Mesenchymal stem cell (in vitro differentiated cells and primary cell): Measurements from ENCODE around the gene DIS3L2.

Source experiments
- DNase-seq: peaks from one replicate; pipeline ENCODE4 v3.0.0-alpha.2; 2013
- H2AFZ ChIP-seq: one replicate; pipeline ENCODE4 v1.6.1; 2013; ENCODE audit warnings: low read depth, mild to moderate bottlenecking, control low read depth, inconsistent platforms, low read length, moderate library complexity
- H2AK5ac ChIP-seq: 2 replicates; pipeline ENCODE4 v1.6.1; 2013; ENCODE audit warnings: low read length, moderate library complexity, mild to moderate bottlenecking, inconsistent platforms; ENCODE audit not compliant: severe bottlenecking
- H2BK120ac ChIP-seq: one replicate; pipeline ENCODE4 v1.6.1; 2013; ENCODE audit warnings: low read depth, mild to moderate bottlenecking, inconsistent platforms, low read length, moderate library complexity
- H2BK12ac ChIP-seq, 2 experiments: one replicate each; pipeline ENCODE4 v1.6.1; 2013; ENCODE audit warnings: inconsistent platforms in 2 of 2, low read length in 2 of 2, mild to moderate bottlenecking in 2 of 2, moderate library complexity in 2 of 2, control low read depth in 1 of 2
- H2BK15ac ChIP-seq: one replicate; pipeline ENCODE4 v1.6.1; 2013; ENCODE audit warnings: mild to moderate bottlenecking, low read depth, inconsistent platforms; ENCODE audit not compliant: poor library complexity, severe bottlenecking
- H2BK5ac ChIP-seq: 2 replicates; pipeline ENCODE4 v1.6.1; 2013; ENCODE audit warnings: low read depth, mild to moderate bottlenecking, low read length, control low read depth, inconsistent platforms; ENCODE audit not compliant: poor library complexity, severe bottlenecking
- H3K14ac ChIP-seq, 2 experiments: one replicate each; pipeline ENCODE4 v1.6.1; 2013; ENCODE audit warnings: inconsistent platforms in 2 of 2, low read length in 2 of 2, control low read depth in 1 of 2, mild to moderate bottlenecking in 1 of 2, moderate library complexity in 1 of 2
- H3K18ac ChIP-seq, 2 experiments: one replicate each; pipeline ENCODE4 v1.6.1; 2013; ENCODE audit warnings: inconsistent platforms in 2 of 2, low read length in 2 of 2, control low read depth in 1 of 2, low read depth in 1 of 2, mild to moderate bottlenecking in 1 of 2
- H3K23ac ChIP-seq, 2 experiments: one replicate each; pipeline ENCODE4 v1.6.1; 2013; ENCODE audit warnings: inconsistent platforms in 2 of 2, low read length in 2 of 2, mild to moderate bottlenecking in 2 of 2, moderate library complexity in 2 of 2, control low read depth in 1 of 2
- H3K27ac ChIP-seq: 2 replicates; pipeline ENCODE4 v1.5.1; 2013; ENCODE audit warnings: mild to moderate bottlenecking, moderate library complexity, low read length, control low read depth, inconsistent platforms; ENCODE audit not compliant: poor library complexity, severe bottlenecking
- H3K27me3 ChIP-seq, 2 experiments: 2 replicates each; pipeline versions ENCODE4 v1.6.1 to v1.7.0; 2013; ENCODE audit warnings: low read length in 2 of 2, mild to moderate bottlenecking in 2 of 2, moderate library complexity in 2 of 2, control low read depth in 1 of 2, inconsistent platforms in 1 of 2; ENCODE audit not compliant: control insufficient read depth in 1 of 2, insufficient read depth in 1 of 2
- H3K36me3 ChIP-seq, 2 experiments: 2 replicates each; pipeline versions ENCODE4 v1.6.1 to v1.7.0; 2013; ENCODE audit warnings: low read length in 2 of 2, control low read depth in 1 of 2, inconsistent platforms in 1 of 2, low read depth in 1 of 2, mild to moderate bottlenecking in 1 of 2; ENCODE audit not compliant: insufficient read depth in 2 of 2, control insufficient read depth in 1 of 2
- H3K4ac ChIP-seq, 2 experiments: one replicate each; pipeline ENCODE4 v1.6.1; 2013; ENCODE audit warnings: inconsistent platforms in 2 of 2, low read length in 2 of 2, mild to moderate bottlenecking in 2 of 2, moderate library complexity in 2 of 2, control low read depth in 1 of 2, low read depth in 1 of 2
- H3K4me1 ChIP-seq: 2 replicates; pipeline ENCODE4 v1.6.1; 2013; ENCODE audit warnings: low read depth, low read length, control low read depth; ENCODE audit not compliant: control insufficient read depth, insufficient read depth
- H3K4me2 ChIP-seq: 2 replicates; pipeline ENCODE4 v1.6.1; 2013; ENCODE audit warnings: low read length, mild to moderate bottlenecking, inconsistent platforms; ENCODE audit not compliant: poor library complexity, severe bottlenecking
- H3K4me3 ChIP-seq, 2 experiments: 2 replicates each; pipeline versions ENCODE4 v1.5.1 to v1.7.0; 2013; ENCODE audit warnings: low read length in 2 of 2, mild to moderate bottlenecking in 2 of 2, control low read depth in 1 of 2, low read depth in 1 of 2; ENCODE audit not compliant: insufficient read depth in 1 of 2
- H3K79me1 ChIP-seq: replicated peaks from 2 replicates; pipeline ENCODE4 v1.6.1; 2013; ENCODE audit warnings: mild to moderate bottlenecking, control low read depth, low read length, inconsistent platforms; ENCODE audit not compliant: poor library complexity, severe bottlenecking
- H3K9ac ChIP-seq: 2 replicates; pipeline ENCODE4 v1.7.0; 2013; ENCODE audit warnings: mild to moderate bottlenecking, low read length, moderate library complexity
- H3K9me3 ChIP-seq: 2 replicates; pipeline ENCODE4 v1.7.0; 2013; ENCODE audit warnings: mild to moderate bottlenecking, low read length; ENCODE audit not compliant: control insufficient read depth
- H4K8ac ChIP-seq: one replicate; pipeline ENCODE4 v1.6.1; 2013; ENCODE audit warnings: inconsistent platforms, mild to moderate bottlenecking, low read length, moderate library complexity
- H4K91ac ChIP-seq: one replicate; pipeline ENCODE4 v1.6.1; 2013; ENCODE audit warnings: mild to moderate bottlenecking, low read length, inconsistent platforms
- WGBS: methylation state at CpG from one replicate; pipeline ENCODE4 v1.1.7; 2013; ENCODE audit warnings: mixed read lengths; 5-methylcytosine and 5-hydroxymethylcytosine counted together

DIS3L2 gene

GRCh38 chr2:232306741-232307305, 345.3 kb downstream of the DIS3L2 start:
- Histone ChIP-seq H2BK5ac (no peak overlapping the region), H2AFZ (no peak overlapping the region)
- no peak for DNase-seq

GRCh38 chr2:232307854-232308253, 346.3 kb downstream of the DIS3L2 start:
- no peak overlapping the region for H3K4me2 ChIP-seq
- no peak overlapping the region for H3K23ac ChIP-seq
- H3K4ac ChIP-seq = no peak overlapping the region
- peaks cover 4% of the 10 kb centered on the region for H3K79me1 ChIP-seq
- no peak overlapping the region for H2AK5ac ChIP-seq
- H2BK12ac ChIP-seq = no peak overlapping the region
- no peak overlapping the region for H2BK120ac ChIP-seq
- H3K36me3 ChIP-seq = peaks cover 0 to 32% of the 10 kb centered on the region in 2 experiments
- no peak overlapping the region for H3K4me3 ChIP-seq
- H3K27ac ChIP-seq = no peak overlapping the region
- H4K8ac ChIP-seq = no peak overlapping the region
- DNase-seq = no peak
- H3K27me3 ChIP-seq = no peaks in the 10 kb centered on the region
- no peak overlapping the region for H2BK5ac ChIP-seq
- WGBS = 93% methylated on average over 3 of the region's 3 CpGs
- no peak overlapping the region for H3K14ac ChIP-seq
- H3K4me1 ChIP-seq = no peaks in the 10 kb centered on the region
- no peak overlapping the region for H2BK15ac ChIP-seq
- H2AFZ ChIP-seq = no peak overlapping the region
- no peak overlapping the region for H3K18ac ChIP-seq
- H4K91ac ChIP-seq = no peak overlapping the region
- peaks cover 5% of the 10 kb centered on the region for H3K9me3 ChIP-seq
- no peak overlapping the region for H3K9ac ChIP-seq

More at GRCh38 chr2:232306741-232307305, 345.3 kb downstream of the DIS3L2 start:
- Histone ChIP-seq H2BK12ac (no peak overlapping the region), H3K18ac (no peak overlapping the region), H3K23ac (no peak overlapping the region), H4K91ac (no peak overlapping the region), H3K27ac (no peak overlapping the region), H3K4me3 (no peak overlapping the region), H3K4me2 (no peak overlapping the region), H3K14ac (no peak overlapping the region), H4K8ac (no peak overlapping the region), H2BK15ac (no peak overlapping the region), H3K79me1 (peaks cover 4% of the 10 kb centered on the region), H2AK5ac (no peak overlapping the region), H2BK120ac (no peak overlapping the region), H3K27me3 (no peaks in the 10 kb centered on the region), H3K9ac (no peak overlapping the region), H3K4ac (no peak overlapping the region), H3K4me1 (no peaks in the 10 kb centered on the region), H3K36me3 (peaks cover 0 to 32% of the 10 kb centered on the region in 2 experiments), H3K9me3 (no peaks in the 10 kb centered on the region)
- 93% methylated on average over 7 of the region's 7 CpGs for WGBS

GRCh38 chr2:232308986-232309385, 347.5 kb downstream of the DIS3L2 start:
- no peak overlapping the region for H4K8ac ChIP-seq
- H2BK12ac ChIP-seq = no peak overlapping the region
- no peak overlapping the region for H3K18ac ChIP-seq
- no peak overlapping the region for H2BK15ac ChIP-seq
- no peak overlapping the region for H3K14ac ChIP-seq
- H4K91ac ChIP-seq = no peak overlapping the region
- peaks cover 4% of the 10 kb centered on the region for H3K79me1 ChIP-seq
- DNase-seq = no peak
- no peak overlapping the region for H3K9ac ChIP-seq
- H3K23ac ChIP-seq = no peak overlapping the region
- no peak overlapping the region for H2BK120ac ChIP-seq
- no peaks in the 10 kb centered on the region for H3K4me1 ChIP-seq
- H2AK5ac ChIP-seq = no peak overlapping the region
- no peak overlapping the region for H3K4ac ChIP-seq
- no peak overlapping the region for H3K4me2 ChIP-seq
- no peak overlapping the region for H2AFZ ChIP-seq
- H3K27ac ChIP-seq = no peak overlapping the region
- H2BK5ac ChIP-seq = no peak overlapping the region
- no peak overlapping the region for H3K4me3 ChIP-seq
- H3K36me3 ChIP-seq = peaks cover 0 to 32% of the 10 kb centered on the region in 2 experiments
- peaks cover 8% of the 10 kb centered on the region for H3K9me3 ChIP-seq
- no peaks in the 10 kb centered on the region for H3K27me3 ChIP-seq
- WGBS = 85% methylated on average over 3 of the region's 3 CpGs

- no peak overlapping the region for H3K27ac ChIP-seq
- H3K36me3 ChIP-seq = peaks cover 0 to 31% of the 10 kb centered on the region in 2 experiments
- no peaks in the 10 kb centered on the region for H3K27me3 ChIP-seq
- H3K9ac ChIP-seq = no peak overlapping the region
- peaks cover 4% of the 10 kb centered on the region for H3K79me1 ChIP-seq
- peaks cover 8% of the 10 kb centered on the region for H3K9me3 ChIP-seq
- no peak overlapping the region for H3K23ac ChIP-seq
- no peak overlapping the region for H3K4me2 ChIP-seq
- H2BK12ac ChIP-seq = no peak overlapping the region
- H3K18ac ChIP-seq = no peak overlapping the region
- H3K4ac ChIP-seq = no peak overlapping the region
- no peak overlapping the region for H2AFZ ChIP-seq
- no peak overlapping the region for H4K91ac ChIP-seq
- no peaks in the 10 kb centered on the region for H3K4me1 ChIP-seq
- 91% methylated on average over 4 of the region's 4 CpGs for WGBS
- no peak overlapping the region for H3K14ac ChIP-seq
- H2BK5ac ChIP-seq = no peak overlapping the region
- no peak overlapping the region for H3K4me3 ChIP-seq
- H2AK5ac ChIP-seq = no peak overlapping the region
- H2BK120ac ChIP-seq = no peak overlapping the region
- no peak overlapping the region for H4K8ac ChIP-seq
- H2BK15ac ChIP-seq = no peak overlapping the region
- no peak for DNase-seq
Observed at GRCh38 chr2:232309592-232309991, 348.1 kb downstream of the DIS3L2 start.
